Breast epithelium (tissue), 3 donors: Measurements from ENCODE around the gene TNS1.
A peak's percentile ranks its signal among the peaks of the same experiment; 100 is the strongest.

Experiments used
- CTCF ChIP-seq, 3 donors: fragments of 450-650 bp; IDR thresholded peaks; one replicate each; pipeline ENCODE4 v1.5.1; 2016 to 2017; ENCODE audit warnings: antibody characterized with exemption in 3 of 3, mild to moderate bottlenecking in 3 of 3, moderate library complexity in 3 of 3
- POLR2AphosphoS5 ChIP-seq, 3 donors: sonication (generic); formaldehyde crosslinking; IDR thresholded peaks; one replicate each; pipeline ENCODE4 v1.6.1; 2017; ENCODE audit warnings: antibody characterized with exemption in 3 of 3

DNA sequence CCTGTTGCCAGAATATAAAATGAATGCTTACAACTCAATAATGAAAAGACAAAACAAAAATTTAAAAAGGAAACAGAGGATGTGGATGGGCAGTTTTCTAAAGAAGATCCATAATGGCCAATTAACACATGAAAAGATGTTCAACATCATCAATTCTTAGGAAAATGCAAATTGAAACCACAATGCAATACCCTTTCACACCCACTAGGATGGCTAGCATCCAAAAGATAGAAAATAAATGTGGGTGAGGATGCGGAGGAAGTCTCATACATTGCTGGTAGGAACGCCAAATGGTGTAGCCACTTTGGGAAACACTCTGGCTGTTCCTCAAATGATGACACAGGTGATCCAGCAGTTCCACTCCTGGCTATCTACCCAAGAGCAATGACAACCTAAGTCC is 130.5 kb downstream of the TNS1 start:
- TF ChIP-seq POLR2AphosphoS5 (IDR thresholded peaks at IDR 0.05) (no peak), CTCF (IDR thresholded peaks at IDR 0.05) (peak in 1 of 3 donors; percentile 52)
